HepG2 (cell line): ENCODE results near the gene TMCO4. TPM values are rescaled to one million over a fixed set of nuclear protein-coding genes. Genes with fewer than 3 reads are reported as not detected.

Experiments used
- ATAC-seq: fragments of 200-7000 bp; cut with Tn5 transposase; 3 replicates; pipeline ENCODE4 v1.9.1; 2020; ENCODE audit warnings: mild to moderate bottlenecking, moderate library complexity
- BruUV-seq: library from RNA; stranded (reverse); fragments of 400-500 nt; replicated peaks from 2 replicates; lab custom pipeline; 2021; lab: Mats Ljungman, UMichigan
- CTCF ChIA-PET: fragments of 300-600 bp; formaldehyde crosslinking; extraction: SDS; loops from one replicate; lab custom pipeline; 2021; ENCODE audit warnings: low total read pairs, inconsistent platforms, low intra/inter-chr PET ratio; lab: Yijun Ruan, JAX
- POLR2A ChIA-PET: fragments of 350-600 bp; sonication (Branson Sonifier 250); formaldehyde crosslinking; loops from one replicate; lab custom pipeline; 2020; ENCODE audit warnings: antibody characterized with exemption, inconsistent platforms; lab: Yijun Ruan, JAX
- DNase-seq: peaks from one replicate; pipeline ENCODE4 v3.0.0-alpha.2; 2015; ENCODE audit warnings: low spot score
- FAIRE-seq: peaks from 3 replicates; lab custom pipeline; 2011; peaks lifted over from hg19 to GRCh38; lab: Jason Lieb, UNC
- H2AFZ ChIP-seq: one replicate; pipeline ENCODE4 v1.6.1; 2011; ENCODE audit warnings: low read length, inconsistent platforms
- H3K27ac ChIP-seq: fragments of 300-600 bp; 3 replicates; pipeline ENCODE4 v1.8.0; 2011; ENCODE audit warnings: mixed run types, mild to moderate bottlenecking, mixed read lengths, low read length, inconsistent platforms; ENCODE audit not compliant: insufficient read depth; ENCODE audit errors: extremely low read length
- H3K27me3 ChIP-seq, 2 experiments: fragments of 200-600 bp in 1 of 2; 2 replicates in 1 of 2; 3 replicates in 1 of 2; pipeline versions ENCODE4 v1.6.0 to v1.8.0; 2011; ENCODE audit warnings: low read length in 2 of 2, mild to moderate bottlenecking in 2 of 2, moderate library complexity in 2 of 2, inconsistent platforms in 1 of 2; ENCODE audit not compliant: insufficient read depth in 2 of 2, control insufficient read depth in 1 of 2
- H3K36me3 ChIP-seq, 2 experiments: fragments of 200-600 bp in 1 of 2; replicated peaks in 1 of 2; 2 replicates in 1 of 2; 3 replicates in 1 of 2; pipeline versions ENCODE4 v1.5.1 to v1.8.0; 2011; ENCODE audit warnings: low read length in 2 of 2, inconsistent platforms in 1 of 2; ENCODE audit not compliant: insufficient read depth in 2 of 2, control insufficient read depth in 1 of 2
- H3K4me1 ChIP-seq: 2 replicates; pipeline ENCODE4 v1.5.1; 2012; ENCODE audit warnings: low read length, inconsistent platforms; ENCODE audit not compliant: insufficient read depth
- H3K4me2 ChIP-seq: 2 replicates; pipeline ENCODE4 v1.6.0; 2011; ENCODE audit warnings: low read depth, low read length, inconsistent platforms
- H3K4me3 ChIP-seq, 3 experiments: fragments of 200-600 bp in 1 of 3; sonication (generic), shearing (Covaris generic) in 1 of 3; replicated peaks in 1 of 3; 2 replicates each; pipeline ENCODE4 v1.5.1; 2011 to 2016; ENCODE audit warnings: low read length in 3 of 3, inconsistent platforms in 2 of 3, low read depth in 2 of 3, mild to moderate bottlenecking in 2 of 3, control low read depth in 1 of 3, mixed read lengths in 1 of 3; ENCODE audit not compliant: insufficient read depth in 1 of 3
- H3K79me2 ChIP-seq: one replicate; pipeline ENCODE4 v1.6.1; 2011; ENCODE audit warnings: low read length, inconsistent platforms; ENCODE audit not compliant: insufficient read depth
- H3K9ac ChIP-seq: 2 replicates; pipeline ENCODE4 v1.6.0; 2011; ENCODE audit warnings: mild to moderate bottlenecking, low read depth, low read length, inconsistent platforms; ENCODE audit not compliant: insufficient read depth
- H3K9me3 ChIP-seq: 2 replicates; pipeline ENCODE4 v1.5.1; 2012; ENCODE audit warnings: mild to moderate bottlenecking, low read length
- H4K20me1 ChIP-seq: 2 replicates; pipeline ENCODE4 v1.6.0; 2011; ENCODE audit warnings: inconsistent platforms, mild to moderate bottlenecking, low read length, moderate library complexity; ENCODE audit not compliant: insufficient read depth
- ARNTL ChIP-seq: sonication (generic); formaldehyde crosslinking; IDR thresholded peaks from 2 replicates; pipeline ENCODE4 v1.4.0; 2020; ENCODE audit warnings: mild to moderate bottlenecking, missing genetic modification reagents
- ELF1 ChIP-seq: sonication (generic); formaldehyde crosslinking; IDR thresholded peaks from 2 replicates; pipeline ENCODE4 v1.4.0; 2020; ENCODE audit warnings: missing genetic modification reagents
- GMEB1 ChIP-seq: sonication (generic); formaldehyde crosslinking; IDR thresholded peaks from 2 replicates; pipeline ENCODE4 v1.5.1; 2020; ENCODE audit warnings: missing genetic modification reagents, mild to moderate bottlenecking, borderline replicate concordance
- GTF2F1 ChIP-seq: fragments of 150-350 bp; IDR thresholded peaks from 2 replicates; pipeline ENCODE4 v1.6.1; 2014; ENCODE audit warnings: low read length
- KAT2B ChIP-seq: fragments of 150-350 bp; IDR thresholded peaks from 2 replicates; pipeline ENCODE4 v1.6.1; 2014; ENCODE audit warnings: low read depth, low read length, borderline replicate concordance
- MIXL1 ChIP-seq: IDR thresholded peaks from 2 replicates; pipeline ENCODE4 v1.6.1; 2016
- NR1H2 ChIP-seq: sonication (generic); formaldehyde crosslinking; IDR thresholded peaks from 2 replicates; pipeline ENCODE4 v1.8.1; 2022; ENCODE audit warnings: low read depth, missing genetic modification reagents, borderline replicate concordance
- NRL ChIP-seq: sonication (generic); formaldehyde crosslinking; IDR thresholded peaks from 2 replicates; pipeline ENCODE4 v1.5.0; 2020; ENCODE audit warnings: missing genetic modification reagents, mild to moderate bottlenecking, moderate library complexity, borderline replicate concordance
- PBX2 ChIP-seq: IDR thresholded peaks from 2 replicates; pipeline ENCODE4 v1.6.1; 2016; ENCODE audit warnings: control low read depth
- REL ChIP-seq: sonication (generic); formaldehyde crosslinking; conservative IDR thresholded peaks from 2 replicates; pipeline ENCODE4 v1.8.0; 2022; ENCODE audit warnings: mild to moderate bottlenecking, missing genetic modification reagents, moderate library complexity
- RFX5 ChIP-seq: IDR thresholded peaks from 2 replicates; pipeline ENCODE4 v1.6.1; 2011; ENCODE audit warnings: low read depth, low read length, improper control_type of control experiment
- ZBTB20 ChIP-seq: sonication (generic); formaldehyde crosslinking; IDR thresholded peaks from 2 replicates; pipeline ENCODE4 v1.8.1; 2023; ENCODE audit warnings: missing genetic modification reagents, low read depth, mild to moderate bottlenecking, borderline replicate concordance
- ZFYVE20 ChIP-seq: sonication (generic); formaldehyde crosslinking; IDR thresholded peaks from 2 replicates; pipeline ENCODE4 v1.8.0; 2023; ENCODE audit warnings: low read depth, mild to moderate bottlenecking, moderate library complexity, missing genetic modification reagents, borderline replicate concordance
- ZKSCAN5 ChIP-seq: sonication (generic); formaldehyde crosslinking; IDR thresholded peaks from 2 replicates; pipeline ENCODE4 v1.5.1; 2020; ENCODE audit warnings: mild to moderate bottlenecking, missing genetic modification reagents
- ZNF138 ChIP-seq: sonication (generic); formaldehyde crosslinking; IDR thresholded peaks from 2 replicates; pipeline ENCODE4 v1.5.0; 2020; ENCODE audit warnings: mild to moderate bottlenecking, low read depth, missing genetic modification reagents
- ZNF24 ChIP-seq: fragments of 450-650 bp; IDR thresholded peaks from 2 replicates; pipeline ENCODE4 v1.6.1; 2017; ENCODE audit warnings: antibody characterized with exemption, mild to moderate bottlenecking
- ZNF382 ChIP-seq: sonication (generic); formaldehyde crosslinking; IDR thresholded peaks from 2 replicates; pipeline ENCODE4 v1.5.0; 2020; ENCODE audit warnings: missing genetic modification reagents, mild to moderate bottlenecking, borderline replicate concordance
- ZNF501 ChIP-seq: sonication (generic); formaldehyde crosslinking; IDR thresholded peaks from 2 replicates; pipeline ENCODE4 v1.5.1; 2020; ENCODE audit warnings: mild to moderate bottlenecking, moderate library complexity, missing genetic modification reagents
- ZNF670 ChIP-seq: sonication (generic); formaldehyde crosslinking; IDR thresholded peaks from 2 replicates; pipeline ENCODE4 v1.8.0; 2022; ENCODE audit warnings: mild to moderate bottlenecking, missing genetic modification reagents, borderline replicate concordance
- ZNF703 ChIP-seq: sonication (generic); formaldehyde crosslinking; IDR thresholded peaks from 2 replicates; pipeline ENCODE4 v1.5.1; 2020; ENCODE audit warnings: missing genetic modification reagents, mild to moderate bottlenecking, moderate library complexity, borderline replicate concordance
- WGBS: methylation state at CpG from one replicate; pipeline ENCODE4 v1.1.6; 2017; ENCODE audit warnings: low lambda C conversion rate; 5-methylcytosine and 5-hydroxymethylcytosine counted together
- in situ Hi-C: cut with HindIII; loops from 2 replicates; pipeline ENCODE4 v1.10.0; 2017; ENCODE audit warnings: low pct_unique_long_range_greater_than_20kb; ENCODE audit not compliant: extremely low pct_ligation_motif_present
- intact Hi-C: fragments of 100-400 bp; cut with micrococcal nuclease; formaldehyde crosslinking; loops from one replicate; pipeline ENCODE4 v1.10.0; 2022; ENCODE audit not compliant: unreplicated experiment
- polyA plus RNA-seq, 8 experiments: library from polyadenylated mRNA; depleted of rRNA in 3 of 8; stranded (reverse) in 7 of 8; unstranded in 1 of 8; fragments of >200 nt; fragmentation: Illumina TruSeq in 4 of 8; extraction: Trizol in 4 of 8; gene quantifications; 2 replicates each; pipeline versions ENCODE4 v1.2.1 to v1.2.3, GENCODE V29; 2011 to 2016; ENCODE audit warnings: low read depth in 4 of 8, missing spikeins in 1 of 8, mixed read lengths in 1 of 8; ENCODE audit not compliant: insufficient read depth in 1 of 8
- total RNA-seq, 5 experiments: library from RNA; depleted of rRNA; stranded (reverse); fragments of >200 nt; fragmentation: Illumina TruSeq; extraction: Trizol; gene quantifications; 2 replicates each; pipeline ENCODE4 v1.2.3, GENCODE V29; 2016; ENCODE audit warnings: low read depth in 1 of 5
- TF ChIP-seq, protein P1 (sequence below): sonication (generic); formaldehyde crosslinking; IDR thresholded peaks from 2 replicates; pipeline ENCODE4 v1.4.0; 2020; ENCODE audit warnings: missing genetic modification reagents, low read depth, mild to moderate bottlenecking, borderline replicate concordance

The TMCO4 gene
- total and polyA plus RNA-seq, 2 of the 13 experiments (the other 11 are each of a cell fraction or from before 2014, with no cell fraction given): 2.1 to 4.1 TPM

DNA sequence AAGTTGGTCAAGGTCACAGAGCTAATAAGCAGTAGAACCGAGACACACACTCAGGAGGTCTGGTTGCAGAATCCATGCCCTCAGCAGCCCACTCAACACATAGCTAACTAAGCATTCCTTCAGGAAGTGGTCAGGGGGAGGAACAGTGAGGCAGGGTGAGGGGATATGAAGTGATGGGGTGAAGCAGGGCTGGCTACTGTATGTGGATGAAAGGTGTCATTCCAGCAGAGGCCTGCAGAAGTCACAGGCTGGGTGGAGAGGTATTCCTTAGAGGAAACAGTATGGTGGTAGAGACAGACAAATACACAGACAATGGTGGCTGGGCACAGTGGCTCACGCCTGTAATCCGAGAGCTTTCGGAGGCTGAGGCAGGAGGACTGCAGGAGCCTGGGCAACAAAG is 14.1 kb downstream of the TMCO4 start (continued):
- TF ChIP-seq ZNF670 (CRISPR knock-in tag): no peak
- no peak for TF ChIP-seq ZBTB20 (CRISPR knock-in tag)
- no peak for TF ChIP-seq NRL
- TF ChIP-seq, all 625 proteins: peak for 0

DNA sequence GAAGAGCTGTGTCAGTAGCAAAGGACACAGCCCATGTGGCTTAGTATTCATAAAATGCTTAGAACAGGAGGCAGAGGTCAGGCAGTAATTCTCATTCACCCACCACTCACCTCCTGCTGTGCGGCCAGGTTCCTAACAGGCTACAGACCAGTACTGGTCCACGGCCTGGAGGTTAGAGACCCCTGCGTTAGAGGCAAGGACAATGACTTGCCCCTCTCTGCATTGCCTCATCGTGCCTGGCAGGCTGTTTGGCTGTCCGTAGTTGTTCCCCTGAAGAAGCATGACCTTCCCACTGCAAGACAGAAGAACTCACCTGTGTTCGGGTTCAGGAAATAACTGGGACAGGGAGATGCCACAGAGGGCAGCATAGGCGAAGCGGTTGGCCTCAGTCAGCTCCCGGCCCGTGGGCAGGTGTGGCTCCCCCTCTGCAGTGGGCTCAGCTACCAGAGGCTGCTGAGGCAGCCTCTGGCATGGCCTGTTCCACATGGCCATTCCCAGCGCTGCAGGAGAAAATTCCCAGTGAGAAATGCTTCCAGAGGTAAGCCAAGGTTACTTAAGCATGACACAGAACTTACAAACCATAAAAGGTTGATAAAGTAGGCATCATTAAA is 19.3 kb downstream of the TMCO4 start:
- Histone ChIP-seq H3K27me3 (no peaks in the 10 kb centered on the region; a peak in 1 of 5 replicates), H2AFZ (no peak overlapping the region), H3K36me3 (no peaks in the 10 kb centered on the region), H3K9me3 (no peaks in the 10 kb centered on the region), H3K4me2 (no peak overlapping the region), H3K4me1 (no peaks in the 10 kb centered on the region), H4K20me1 (no peaks in the 10 kb centered on the region), H3K9ac (no peak overlapping the region), H3K27ac (no peak overlapping the region), H3K4me3 (no peak overlapping the region), H3K79me2 (no peaks in the 10 kb centered on the region)
- ATAC-seq (no peak), FAIRE-seq (no peak), DNase-seq (no peak)
- ChIA-PET CTCF (no interaction called here), POLR2A (no interaction called here)
- BruUV-seq: no TSS peak
- WGBS: 87% methylated on average over 10 of the region's 11 CpGs
- in situ Hi-C loops: no loop called here
- intact Hi-C loops: no loop called here
- TF ChIP-seq NR1H2 (CRISPR knock-in tag): no peak
- TF ChIP-seq ZFYVE20 (CRISPR knock-in tag): no peak
- no peak for TF ChIP-seq ZNF24
- TF ChIP-seq ZNF501 (CRISPR knock-in tag): no peak
- no peak for TF ChIP-seq ARNTL
- TF ChIP-seq MIXL1 (CRISPR knock-in tag): no peak
- TF ChIP-seq REL (CRISPR knock-in tag): no peak
- TF ChIP-seq ZNF703: no peak
- no peak for TF ChIP-seq PBX2 (CRISPR knock-in tag)
- TF ChIP-seq ZKSCAN5 (CRISPR knock-in tag): no peak
- no peak for TF ChIP-seq GTF2F1
- TF ChIP-seq ELF1 (CRISPR knock-in tag): no peak
- no peak for TF ChIP-seq RFX5
- no peak for TF ChIP-seq KAT2B
- TF ChIP-seq GMEB1: no peak
- TF ChIP-seq ZNF382 (CRISPR knock-in tag): no peak
- TF ChIP-seq, protein P1, sequence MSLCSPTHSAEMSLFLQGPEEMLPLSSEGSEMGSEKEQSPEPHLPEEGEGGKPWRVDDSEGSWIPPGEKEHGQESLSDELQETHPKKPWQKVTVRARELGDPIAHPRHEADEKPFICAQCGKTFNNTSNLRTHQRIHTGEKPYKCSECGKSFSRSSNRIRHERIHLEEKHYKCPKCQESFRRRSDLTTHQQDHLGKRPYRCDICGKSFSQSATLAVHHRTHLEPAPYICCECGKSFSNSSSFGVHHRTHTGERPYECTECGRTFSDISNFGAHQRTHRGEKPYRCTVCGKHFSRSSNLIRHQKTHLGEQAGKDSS: no peak
- no peak for TF ChIP-seq ZNF138 (CRISPR knock-in tag)
